ENCODE results near the gene GNPDA1.

- no peak for TF ChIP-seq EZH2 (IDR thresholded peaks at IDR 0.05; ENCODE audit: borderline replicate concordance, control insufficient read depth, low read depth, low read length)
- no peak for TF ChIP-seq FOS (IDR thresholded peaks at IDR 0.05; ENCODE audit: borderline replicate concordance, extremely low read depth, insufficient read length)
- TF ChIP-seq, protein P1, sequence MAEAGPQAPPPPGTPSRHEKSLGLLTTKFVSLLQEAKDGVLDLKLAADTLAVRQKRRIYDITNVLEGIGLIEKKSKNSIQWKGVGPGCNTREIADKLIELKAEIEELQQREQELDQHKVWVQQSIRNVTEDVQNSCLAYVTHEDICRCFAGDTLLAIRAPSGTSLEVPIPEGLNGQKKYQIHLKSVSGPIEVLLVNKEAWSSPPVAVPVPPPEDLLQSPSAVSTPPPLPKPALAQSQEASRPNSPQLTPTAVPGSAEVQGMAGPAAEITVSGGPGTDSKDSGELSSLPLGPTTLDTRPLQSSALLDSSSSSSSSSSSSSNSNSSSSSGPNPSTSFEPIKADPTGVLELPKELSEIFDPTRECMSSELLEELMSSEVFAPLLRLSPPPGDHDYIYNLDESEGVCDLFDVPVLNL (IDR thresholded peaks at IDR 0.05; ENCODE audit: low read depth, low read length), result no peak
- TF ChIP-seq, protein P2, sequence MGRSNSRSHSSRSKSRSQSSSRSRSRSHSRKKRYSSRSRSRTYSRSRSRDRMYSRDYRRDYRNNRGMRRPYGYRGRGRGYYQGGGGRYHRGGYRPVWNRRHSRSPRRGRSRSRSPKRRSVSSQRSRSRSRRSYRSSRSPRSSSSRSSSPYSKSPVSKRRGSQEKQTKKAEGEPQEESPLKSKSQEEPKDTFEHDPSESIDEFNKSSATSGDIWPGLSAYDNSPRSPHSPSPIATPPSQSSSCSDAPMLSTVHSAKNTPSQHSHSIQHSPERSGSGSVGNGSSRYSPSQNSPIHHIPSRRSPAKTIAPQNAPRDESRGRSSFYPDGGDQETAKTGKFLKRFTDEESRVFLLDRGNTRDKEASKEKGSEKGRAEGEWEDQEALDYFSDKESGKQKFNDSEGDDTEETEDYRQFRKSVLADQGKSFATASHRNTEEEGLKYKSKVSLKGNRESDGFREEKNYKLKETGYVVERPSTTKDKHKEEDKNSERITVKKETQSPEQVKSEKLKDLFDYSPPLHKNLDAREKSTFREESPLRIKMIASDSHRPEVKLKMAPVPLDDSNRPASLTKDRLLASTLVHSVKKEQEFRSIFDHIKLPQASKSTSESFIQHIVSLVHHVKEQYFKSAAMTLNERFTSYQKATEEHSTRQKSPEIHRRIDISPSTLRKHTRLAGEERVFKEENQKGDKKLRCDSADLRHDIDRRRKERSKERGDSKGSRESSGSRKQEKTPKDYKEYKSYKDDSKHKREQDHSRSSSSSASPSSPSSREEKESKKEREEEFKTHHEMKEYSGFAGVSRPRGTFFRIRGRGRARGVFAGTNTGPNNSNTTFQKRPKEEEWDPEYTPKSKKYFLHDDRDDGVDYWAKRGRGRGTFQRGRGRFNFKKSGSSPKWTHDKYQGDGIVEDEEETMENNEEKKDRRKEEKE (IDR thresholded peaks at IDR 0.05), result no peak
- TF ChIP-seq CTCF (IDR thresholded peaks at IDR 0.05 in 2 of 3, conservative IDR thresholded peaks at IDR 0.05 in 1 of 3; ENCODE audit: control insufficient read depth in 2 of 3, extremely low read depth in 1 of 3, insufficient read depth in 1 of 3, low read depth in 3 of 3, low read length in 3 of 3), result no peak
- TF ChIP-seq CBX5 (IDR thresholded peaks at IDR 0.05; ENCODE audit: low read depth), result no peak
- TF ChIP-seq POLR2A (IDR thresholded peaks at IDR 0.05; ENCODE audit: low read depth, low read length), result no peak
- TF ChIP-seq GABPA (IDR thresholded peaks at IDR 0.05; ENCODE audit: low read depth), result no peak
These were observed 18.2 kb downstream of the GNPDA1 start for GRCh38 chr5:141994511-141995136.

Data from GM12878 (cell line).